Liver (tissue), 9 donors: ENCODE measurements around the gene MAGEF1. TPM values are rescaled to one million over a fixed set of nuclear protein-coding genes. Genes with fewer than 3 reads are reported as not detected.

Experiments used
- DNase-seq: peaks from one replicate; pipeline ENCODE4 v3.0.0-alpha.2; 2017; ENCODE audit warnings: low spot score
- H3K27ac ChIP-seq, 2 donors: one replicate each; pipeline ENCODE4 v1.7.0; 2013; ENCODE audit warnings: inconsistent platforms in 2 of 2, low read length in 2 of 2, control low read depth in 1 of 2, low read depth in 1 of 2, mild to moderate bottlenecking in 1 of 2
- H3K27me3 ChIP-seq, 4 donors: one replicate each; pipeline versions ENCODE4 v1.6.1 to v1.7.0; 2013; ENCODE audit warnings: low read length in 3 of 4, inconsistent platforms in 1 of 4, mild to moderate bottlenecking in 1 of 4, moderate library complexity in 1 of 4; ENCODE audit not compliant: control insufficient read depth in 4 of 4, insufficient read depth in 4 of 4
- H3K36me3 ChIP-seq, 4 donors: one replicate each; pipeline versions ENCODE4 v1.6.1 to v1.7.0; 2013; ENCODE audit warnings: low read length in 3 of 4, mild to moderate bottlenecking in 3 of 4, low read depth in 1 of 4, moderate library complexity in 1 of 4; ENCODE audit not compliant: control insufficient read depth in 4 of 4, insufficient read depth in 3 of 4
- H3K4me1 ChIP-seq, 4 donors: one replicate each; pipeline versions ENCODE4 v1.6.1 to v1.7.0; 2013; ENCODE audit warnings: low read length in 3 of 4, mild to moderate bottlenecking in 3 of 4, moderate library complexity in 1 of 4; ENCODE audit not compliant: control insufficient read depth in 4 of 4, insufficient read depth in 4 of 4
- H3K4me3 ChIP-seq, 3 donors: one replicate each; pipeline versions ENCODE4 v1.6.1 to v1.7.0; 2013; ENCODE audit warnings: low read length in 3 of 3, control low read depth in 1 of 3, low read depth in 1 of 3, mild to moderate bottlenecking in 1 of 3
- H3K9ac ChIP-seq, 2 donors: one replicate each; pipeline ENCODE4 v1.7.0; 2013; ENCODE audit warnings: low read length in 2 of 2, mild to moderate bottlenecking in 2 of 2, moderate library complexity in 2 of 2, control low read depth in 1 of 2, low read depth in 1 of 2
- H3K9me3 ChIP-seq, 4 donors: one replicate each; pipeline versions ENCODE4 v1.6.1 to v1.7.0; 2013; ENCODE audit warnings: low read length in 3 of 4; ENCODE audit not compliant: control insufficient read depth in 4 of 4
- EGR1 ChIP-seq, 2 donors: IDR thresholded peaks; 2 replicates each; pipeline ENCODE4 v1.6.1; 2016 to 2018; ENCODE audit warnings: antibody characterized with exemption in 2 of 2, low read depth in 2 of 2
- FOXA1 ChIP-seq: IDR thresholded peaks from 2 replicates; pipeline ENCODE4 v1.6.1; 2016; ENCODE audit warnings: antibody characterized with exemption
- FOXA2 ChIP-seq: IDR thresholded peaks from 2 replicates; pipeline ENCODE4 v1.6.1; 2016; ENCODE audit warnings: antibody characterized with exemption
- GABPA ChIP-seq, 2 donors: IDR thresholded peaks in 1 of 2; conservative IDR thresholded peaks in 1 of 2; 2 replicates each; pipeline ENCODE4 v1.6.1; 2016; ENCODE audit warnings: antibody characterized with exemption in 2 of 2, mild to moderate bottlenecking in 1 of 2, moderate library complexity in 1 of 2
- HNF4A ChIP-seq, 2 donors: conservative IDR thresholded peaks; 2 replicates each; pipeline ENCODE4 v1.6.1; 2016; ENCODE audit warnings: antibody characterized with exemption in 2 of 2, mild to moderate bottlenecking in 2 of 2
- HNF4G ChIP-seq: IDR thresholded peaks from 2 replicates; pipeline ENCODE4 v1.6.1; 2016; ENCODE audit warnings: antibody characterized with exemption
- JUND ChIP-seq, 2 donors: IDR thresholded peaks; 2 replicates each; pipeline ENCODE4 v1.6.1; 2016; ENCODE audit warnings: antibody characterized with exemption in 2 of 2
- NR2F2 ChIP-seq: IDR thresholded peaks from 2 replicates; pipeline ENCODE4 v1.6.1; 2016; ENCODE audit warnings: antibody characterized with exemption
- RAD21 ChIP-seq, 2 donors: IDR thresholded peaks; 2 replicates each; pipeline ENCODE4 v1.6.1; 2016; ENCODE audit warnings: antibody characterized with exemption in 2 of 2, mild to moderate bottlenecking in 2 of 2
- SP1 ChIP-seq: IDR thresholded peaks from 2 replicates; pipeline ENCODE4 v1.6.1; 2018; ENCODE audit warnings: antibody characterized with exemption, mild to moderate bottlenecking
- YY1 ChIP-seq: IDR thresholded peaks from 2 replicates; pipeline ENCODE4 v1.6.1; 2016; ENCODE audit warnings: antibody characterized with exemption, mild to moderate bottlenecking
- WGBS: extraction: QIAGEN DNeasy Blood & Tissue Kit; methylation state at CpG from one replicate; pipeline ENCODE4 v1.1.7; 2013; 5-methylcytosine and 5-hydroxymethylcytosine counted together
- polyA plus RNA-seq, 2 donors: library from polyadenylated mRNA; stranded (reverse) in 1 of 2; unstranded in 1 of 2; fragments of 200-250 nt in 1 of 2; fragments of >200 nt in 1 of 2; fragmentation: Nextera tagmentation in 1 of 2; extraction: Ambion mirVana in 1 of 2; gene quantifications; one replicate each; pipeline versions ENCODE4 v1.2.1 to v1.2.3, GENCODE V29; 2013 to 2015
- total RNA-seq, 2 donors: library from RNA; depleted of rRNA; stranded (reverse); fragments of >200 nt; gene quantifications; one replicate each; pipeline ENCODE4 v1.2.3, GENCODE V29; 2014
- TF ChIP-seq, protein P1 (sequence below): IDR thresholded peaks from 2 replicates; pipeline ENCODE4 v1.6.1; 2016; ENCODE audit warnings: antibody characterized with exemption
- TF ChIP-seq, protein P2 (sequence below): fragments of 150-350 bp; IDR thresholded peaks from 2 replicates; pipeline ENCODE4 v1.5.1; 2017; ENCODE audit warnings: improper control_type of control experiment, low read depth, low read length; ENCODE audit not compliant: missing input control
- donor health status: healthy.
- donor health status: healthy.
- donor health status: healthy.
- donor health status: healthy.
- donor health status: healthy.

MAGEF1 gene
- total and polyA plus RNA-seq, 4 donors, result 12.9 to 15.5 (median 14.3) TPM

DNA sequence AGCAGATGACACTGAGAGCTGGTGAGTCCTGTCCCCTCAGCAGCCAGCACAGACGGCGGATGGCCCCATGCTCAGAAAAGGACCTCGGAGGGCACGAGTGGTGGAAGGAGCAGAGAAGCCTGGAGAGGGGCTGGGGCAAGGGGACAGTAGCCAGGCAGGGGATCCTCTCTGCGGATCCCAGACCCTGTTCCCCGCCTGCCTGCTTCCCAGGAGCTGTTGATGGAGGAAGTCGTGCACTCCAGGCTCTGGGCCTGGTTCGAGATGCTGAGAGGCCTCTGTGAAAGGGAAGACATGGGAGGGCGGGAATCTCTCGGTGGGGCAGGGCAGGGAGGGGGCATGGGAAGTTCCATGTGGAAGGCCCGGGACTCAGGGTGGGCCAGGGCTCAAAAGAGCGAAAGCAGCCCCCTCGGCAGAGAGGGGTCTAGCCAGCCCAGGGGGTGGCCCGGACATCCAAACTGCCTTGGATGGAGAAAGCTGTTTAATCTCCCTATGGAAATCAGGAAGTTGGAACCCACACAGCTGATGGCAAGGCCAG lies 47.9 kb upstream of the MAGEF1 start:
- Histone ChIP-seq H3K27ac (no peak overlapping the region), H3K9me3 (no peaks in the 10 kb centered on the region), H3K4me3 (no peak overlapping the region), H3K4me1 (peaks cover 0 to 5% (median 0%) of the 10 kb centered on the region in 4 donors), H3K27me3 (no peaks in the 10 kb centered on the region), H3K9ac (no peak overlapping the region), H3K36me3 (no peaks in the 10 kb centered on the region)
- 75% methylated on average over 14 of the region's 14 CpGs for WGBS
- TF ChIP-seq, protein P1, sequence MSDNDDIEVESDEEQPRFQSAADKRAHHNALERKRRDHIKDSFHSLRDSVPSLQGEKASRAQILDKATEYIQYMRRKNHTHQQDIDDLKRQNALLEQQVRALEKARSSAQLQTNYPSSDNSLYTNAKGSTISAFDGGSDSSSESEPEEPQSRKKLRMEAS, result no peak
- TF ChIP-seq JUND (IDR thresholded peaks at IDR 0.05), result no peak
- no peak for TF ChIP-seq EGR1 (IDR thresholded peaks at IDR 0.05; ENCODE audit: low read depth in 2 of 2)
- no peak for TF ChIP-seq FOXA1
- DNase-seq, result no peak

DNA sequence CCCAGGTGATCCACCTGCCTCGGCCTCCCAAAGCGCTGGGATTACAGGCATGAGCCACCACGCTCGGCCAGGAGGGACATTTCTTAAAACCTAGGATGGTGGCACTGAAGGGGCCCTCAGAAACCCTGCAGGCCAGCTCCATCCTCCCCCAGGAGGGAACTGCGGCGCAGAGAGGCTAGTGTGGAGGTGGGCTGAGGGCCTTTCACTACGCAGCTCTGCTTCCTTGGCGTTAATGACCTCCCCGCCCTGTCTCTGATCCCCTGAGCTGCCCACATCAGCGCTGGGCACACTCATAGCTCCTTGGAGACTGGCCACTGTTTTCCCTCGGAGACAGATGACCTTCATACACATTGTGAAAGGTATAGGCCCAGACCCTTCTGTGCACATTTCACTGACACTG lies 46.2 kb upstream of the MAGEF1 start:
- WGBS, result 97% methylated on average over 11 of the region's 11 CpGs
- Histone ChIP-seq H3K9me3 (no peaks in the 10 kb centered on the region), H3K27me3 (no peaks in the 10 kb centered on the region), H3K4me1 (peaks cover 0 to 5% (median 0%) of the 10 kb centered on the region in 4 donors), H3K9ac (no peak overlapping the region), H3K27ac (no peak overlapping the region), H3K36me3 (no peaks in the 10 kb centered on the region), H3K4me3 (no peak overlapping the region)
- TF ChIP-seq, protein P2, sequence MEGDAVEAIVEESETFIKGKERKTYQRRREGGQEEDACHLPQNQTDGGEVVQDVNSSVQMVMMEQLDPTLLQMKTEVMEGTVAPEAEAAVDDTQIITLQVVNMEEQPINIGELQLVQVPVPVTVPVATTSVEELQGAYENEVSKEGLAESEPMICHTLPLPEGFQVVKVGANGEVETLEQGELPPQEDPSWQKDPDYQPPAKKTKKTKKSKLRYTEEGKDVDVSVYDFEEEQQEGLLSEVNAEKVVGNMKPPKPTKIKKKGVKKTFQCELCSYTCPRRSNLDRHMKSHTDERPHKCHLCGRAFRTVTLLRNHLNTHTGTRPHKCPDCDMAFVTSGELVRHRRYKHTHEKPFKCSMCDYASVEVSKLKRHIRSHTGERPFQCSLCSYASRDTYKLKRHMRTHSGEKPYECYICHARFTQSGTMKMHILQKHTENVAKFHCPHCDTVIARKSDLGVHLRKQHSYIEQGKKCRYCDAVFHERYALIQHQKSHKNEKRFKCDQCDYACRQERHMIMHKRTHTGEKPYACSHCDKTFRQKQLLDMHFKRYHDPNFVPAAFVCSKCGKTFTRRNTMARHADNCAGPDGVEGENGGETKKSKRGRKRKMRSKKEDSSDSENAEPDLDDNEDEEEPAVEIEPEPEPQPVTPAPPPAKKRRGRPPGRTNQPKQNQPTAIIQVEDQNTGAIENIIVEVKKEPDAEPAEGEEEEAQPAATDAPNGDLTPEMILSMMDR, result no peak
- TF ChIP-seq RAD21 (IDR thresholded peaks at IDR 0.05) (no peak), FOXA2 (no peak), JUND (IDR thresholded peaks at IDR 0.05) (no peak), NR2F2 (no peak), HNF4G (no peak), SP1 (no peak), YY1 (no peak), HNF4A (conservative IDR thresholded peaks at IDR 0.05) (no peak), EGR1 (IDR thresholded peaks at IDR 0.05; ENCODE audit: low read depth in 2 of 2) (no peak), GABPA (IDR thresholded peaks at IDR 0.05 in 1 of 2, conservative IDR thresholded peaks at IDR 0.05 in 1 of 2) (no peak)
- TF ChIP-seq, protein P1, result no peak
- no peak for DNase-seq

DNA sequence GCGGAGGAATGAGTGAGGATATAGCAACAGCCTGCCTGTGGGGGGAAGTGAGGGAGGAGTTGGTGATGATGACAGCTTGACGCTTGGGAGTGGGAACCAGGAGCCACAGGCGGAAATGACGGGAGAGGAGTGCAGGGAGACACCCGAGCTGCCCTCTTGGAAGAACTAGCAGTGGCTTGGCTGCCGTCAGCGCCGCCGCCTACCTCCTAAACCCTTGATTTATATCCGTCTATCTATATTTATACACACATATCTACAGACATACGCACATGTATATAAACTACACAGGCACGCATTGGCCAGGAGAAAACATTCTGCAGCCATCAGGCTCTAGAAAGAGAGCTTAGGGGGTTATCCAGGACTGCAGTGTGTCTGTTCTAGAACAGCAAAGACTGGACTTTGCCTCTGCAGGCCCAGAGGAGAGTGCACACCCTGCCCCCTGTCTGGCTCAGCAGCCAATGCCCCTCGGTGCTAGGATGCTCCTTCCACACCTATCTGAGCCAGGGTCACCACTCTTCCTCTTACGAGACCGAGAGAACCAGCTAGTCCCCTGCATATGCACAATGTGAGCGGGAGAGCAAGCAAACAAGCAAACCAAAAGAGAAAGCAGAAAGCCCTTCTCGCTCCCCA lies 45.3 kb upstream of the MAGEF1 start:
- DNase-seq, result no peak
- H3K27me3 ChIP-seq, result no peaks in the 10 kb centered on the region
- no peak overlapping the region for H3K4me3 ChIP-seq
- no peaks in the 10 kb centered on the region for H3K36me3 ChIP-seq
- H3K4me1 ChIP-seq, result peaks cover 0 to 5% (median 0%) of the 10 kb centered on the region in 4 donors
- 58% methylated on average over 17 of the region's 17 CpGs for WGBS
- H3K9ac ChIP-seq, result no peak overlapping the region
- no peaks in the 10 kb centered on the region for H3K9me3 ChIP-seq
- peak overlapping the region; percentile 21 to 66 for H3K27ac ChIP-seq
- peak in 1 of 2 donors; percentile 44 for TF ChIP-seq GABPA (IDR thresholded peaks at IDR 0.05 in 1 of 2, conservative IDR thresholded peaks at IDR 0.05 in 1 of 2)
- TF ChIP-seq FOXA2, result no peak
